Endothelial cell of umbilical vein (primary cell): Measurements from ENCODE around the gene MRPL47. TPM values are rescaled to one million over a fixed set of nuclear protein-coding genes. Genes with fewer than 3 reads are reported as not detected.

Experiments
- BruUV-seq: library from RNA; stranded (reverse); fragments of 400-500 nt; replicated peaks from 2 replicates; lab custom pipeline; 2021; lab: Mats Ljungman, UMichigan
- CTCF ChIA-PET: fragments of 300-600, 350-600 bp; sonication (Branson Sonifier 250); formaldehyde crosslinking; loops from one replicate; lab custom pipeline; 2021; ENCODE audit warnings: antibody characterized with exemption, inconsistent platforms; lab: Charles Lee
- POLR2A ChIA-PET: fragments of 300-600, 350-600 bp; sonication (Branson Sonifier 250); formaldehyde crosslinking; loops from one replicate; lab custom pipeline; 2021; ENCODE audit warnings: antibody characterized with exemption, inconsistent platforms; lab: Charles Lee
- DNase-seq: peaks from one replicate; pipeline ENCODE4 v3.0.0-alpha.2; 2011; ENCODE audit warnings: low read depth, low spot score
- FAIRE-seq: peaks from 2 replicates; lab custom pipeline; 2011; peaks lifted over from hg19 to GRCh38; lab: Jason Lieb, UNC
- H2AFZ ChIP-seq: 2 replicates; pipeline ENCODE4 v1.6.0; 2012; ENCODE audit warnings: low read depth, low read length, control low read depth, inconsistent platforms
- H3K27ac ChIP-seq: 2 replicates; pipeline ENCODE4 v1.5.1; 2011; ENCODE audit warnings: low read depth, mild to moderate bottlenecking, control low read depth, low read length, moderate library complexity; ENCODE audit not compliant: insufficient read depth
- H3K27me3 ChIP-seq, 2 experiments: 2 replicates each; pipeline versions ENCODE4 v1.6.0 to v1.6.1; 2011; ENCODE audit warnings: low read length in 2 of 2, mixed read lengths in 1 of 2; ENCODE audit not compliant: control insufficient read depth in 2 of 2, insufficient read depth in 2 of 2
- H3K36me3 ChIP-seq, 2 experiments: 2 replicates in 1 of 2; 3 replicates in 1 of 2; pipeline ENCODE4 v1.5.1; 2011; ENCODE audit warnings: low read length in 2 of 2, mild to moderate bottlenecking in 1 of 2, moderate library complexity in 1 of 2; ENCODE audit not compliant: control insufficient read depth in 2 of 2, insufficient read depth in 2 of 2; ENCODE audit errors: extremely low read depth in 1 of 2
- H3K4me1 ChIP-seq: 3 replicates; pipeline ENCODE4 v1.5.1; 2011; ENCODE audit warnings: mild to moderate bottlenecking, low read length; ENCODE audit not compliant: control insufficient read depth, insufficient read depth; ENCODE audit errors: extremely low read depth
- H3K4me2 ChIP-seq: 2 replicates; pipeline ENCODE4 v1.6.1; 2011; ENCODE audit warnings: low read length, control low read depth, mixed read lengths; ENCODE audit not compliant: insufficient read depth
- H3K4me3 ChIP-seq, 3 experiments: fragments of 200-600 bp in 1 of 3; sonication (generic), shearing (Covaris generic) in 1 of 3; replicated peaks in 1 of 3; 2 replicates each; pipeline ENCODE4 v1.5.1; 2011 to 2016; ENCODE audit warnings: control low read depth in 3 of 3, low read length in 3 of 3, mild to moderate bottlenecking in 2 of 3, inconsistent platforms in 1 of 3, low read depth in 1 of 3, moderate library complexity in 1 of 3; ENCODE audit not compliant: insufficient read depth in 1 of 3
- H3K79me2 ChIP-seq: 2 replicates; pipeline ENCODE4 v1.6.0; 2012; ENCODE audit warnings: low read length, inconsistent platforms; ENCODE audit not compliant: control insufficient read depth, insufficient read depth
- H3K9ac ChIP-seq: replicated peaks from 2 replicates; pipeline ENCODE3; 2011; ENCODE audit warnings: low read length, control low read depth; ENCODE audit not compliant: insufficient read depth; ENCODE audit errors: extremely low read depth
- H3K9me1 ChIP-seq: replicated peaks from 3 replicates; pipeline ENCODE4 v1.6.0; 2011; ENCODE audit warnings: mild to moderate bottlenecking, low read length; ENCODE audit not compliant: control insufficient read depth, insufficient read depth; ENCODE audit errors: extremely low read depth
- H3K9me3 ChIP-seq: replicated peaks from 2 replicates; pipeline ENCODE4 v1.5.1; 2012; ENCODE audit warnings: low read length, inconsistent platforms; ENCODE audit not compliant: control insufficient read depth, insufficient read depth
- H4K20me1 ChIP-seq: replicated peaks from 2 replicates; pipeline ENCODE3; 2011; ENCODE audit warnings: mild to moderate bottlenecking, low read length; ENCODE audit not compliant: control insufficient read depth, insufficient read depth; ENCODE audit errors: extremely low read depth
- EZH2 ChIP-seq: IDR thresholded peaks from 2 replicates; pipeline ENCODE4 v1.6.1; 2012; ENCODE audit warnings: borderline replicate concordance, low read depth, mild to moderate bottlenecking, moderate library complexity, low read length, inconsistent platforms; ENCODE audit not compliant: severe bottlenecking
- FOS ChIP-seq: IDR thresholded peaks from 2 replicates; pipeline ENCODE4 v1.6.1; 2011; ENCODE audit warnings: mild to moderate bottlenecking, low read length, moderate library complexity, borderline replicate concordance; ENCODE audit not compliant: insufficient read depth
- GATA2 ChIP-seq: IDR thresholded peaks from 2 replicates; pipeline ENCODE4 v1.7.0; 2011; ENCODE audit warnings: low read depth, mild to moderate bottlenecking, moderate library complexity, mixed read lengths, low read length; ENCODE audit not compliant: insufficient read length, insufficient read depth
- JUN ChIP-seq: IDR thresholded peaks from 2 replicates; pipeline ENCODE4 v1.6.1; 2011; ENCODE audit warnings: borderline replicate concordance, low read depth; ENCODE audit not compliant: insufficient read length, insufficient read depth
- MYC ChIP-seq: IDR thresholded peaks from one replicate; pipeline ENCODE4 v1.6.1; 2011; ENCODE audit warnings: mild to moderate bottlenecking, low read depth, low read length
- POLR2A ChIP-seq: IDR thresholded peaks from 2 replicates; pipeline ENCODE4 v1.6.1; 2012; ENCODE audit warnings: low read depth, mild to moderate bottlenecking, control low read depth, low read length
- POLR2AphosphoS5 ChIP-seq: IDR thresholded peaks from 2 replicates; pipeline ENCODE4 v1.6.1; 2012; ENCODE audit warnings: low read depth, mild to moderate bottlenecking, control low read depth, low read length, moderate library complexity; ENCODE audit not compliant: insufficient read depth
- dilution Hi-C: fragments of 300-500 bp; cut with MboI; formaldehyde crosslinking; loops from one replicate; pipeline ENCODE4 v1.15.0; 2019; ENCODE audit warnings: low sequenced_read_pairs; ENCODE audit not compliant: extremely low pct_ligation_motif_present
- intact Hi-C: fragments of 100-400 bp; cut with micrococcal nuclease; formaldehyde crosslinking; loops from one replicate; pipeline ENCODE4 v1.10.0; 2022
- polyA plus RNA-seq, 4 experiments: library from polyadenylated mRNA; depleted of rRNA in 3 of 4; stranded (reverse) in 3 of 4; unstranded in 1 of 4; fragments of >200 nt; gene quantifications; 2 replicates each; pipeline versions ENCODE4 v1.2.1 to v1.2.3, GENCODE V29; 2011 to 2012; ENCODE audit warnings: missing spikeins in 1 of 4
- total RNA-seq: library from RNA; stranded (reverse); gene quantifications from 2 replicates; pipeline ENCODE4 v1.2.3, GENCODE V29; 2021
- TF ChIP-seq, protein P1 (sequence below): IDR thresholded peaks from 2 replicates; pipeline ENCODE4 v1.6.1; 2011; ENCODE audit not compliant: insufficient read depth, insufficient read length
- TF ChIP-seq, protein P2 (sequence below), 2 donors: IDR thresholded peaks; 1 replicate in 1 of 2; 2 replicates in 1 of 2; pipeline ENCODE4 v1.5.1; 2011; ENCODE audit warnings: low read length in 2 of 2, mild to moderate bottlenecking in 2 of 2, moderate library complexity in 2 of 2, control low read depth in 1 of 2, inconsistent platforms in 1 of 2, low read depth in 1 of 2; ENCODE audit not compliant: insufficient read depth in 1 of 2; ENCODE audit errors: extremely low read depth in 1 of 2

MRPL47 gene
- total and polyA plus RNA-seq, 2 donors (not counting 3 experiments of a cell fraction or from before 2014, with no cell fraction given), result 20.3 to 47.0 TPM

DNA sequence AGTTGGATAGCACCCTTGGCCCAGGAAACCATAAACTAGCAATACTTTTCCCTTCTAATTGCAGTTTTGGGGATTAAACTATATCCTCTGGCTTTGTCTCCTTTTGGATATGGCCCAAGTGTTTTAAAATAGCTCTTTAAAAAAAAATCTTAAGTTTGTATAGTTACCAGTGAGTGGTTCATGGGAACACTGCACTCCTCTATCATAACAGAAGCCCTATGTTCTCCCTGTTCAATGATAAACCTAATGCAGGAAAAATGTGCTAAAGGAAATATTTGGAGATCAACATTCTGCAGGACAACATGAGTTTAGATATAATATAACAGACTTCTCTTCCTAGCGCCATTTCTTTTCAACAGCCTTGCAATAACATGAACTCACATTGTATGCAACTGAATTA, 13.1 kb downstream of the MRPL47 start:
- Histone ChIP-seq H4K20me1 (no peaks in the 10 kb centered on the region), H3K36me3 (peaks cover 6 to 38% of the 10 kb centered on the region in 2 experiments)
- no peak for FAIRE-seq

More for the DNA sequence above, 13.1 kb downstream of the MRPL47 start:
- TF ChIP-seq, protein P1, sequence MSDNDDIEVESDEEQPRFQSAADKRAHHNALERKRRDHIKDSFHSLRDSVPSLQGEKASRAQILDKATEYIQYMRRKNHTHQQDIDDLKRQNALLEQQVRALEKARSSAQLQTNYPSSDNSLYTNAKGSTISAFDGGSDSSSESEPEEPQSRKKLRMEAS, result no peak
- TF ChIP-seq EZH2, result no peak
- no peak for TF ChIP-seq GATA2
- TF ChIP-seq MYC, result no peak
- no peak for TF ChIP-seq JUN
- TF ChIP-seq POLR2AphosphoS5, result no peak
- no peak for TF ChIP-seq FOS
- TF ChIP-seq POLR2A, result no peak
- TF ChIP-seq, protein P2, sequence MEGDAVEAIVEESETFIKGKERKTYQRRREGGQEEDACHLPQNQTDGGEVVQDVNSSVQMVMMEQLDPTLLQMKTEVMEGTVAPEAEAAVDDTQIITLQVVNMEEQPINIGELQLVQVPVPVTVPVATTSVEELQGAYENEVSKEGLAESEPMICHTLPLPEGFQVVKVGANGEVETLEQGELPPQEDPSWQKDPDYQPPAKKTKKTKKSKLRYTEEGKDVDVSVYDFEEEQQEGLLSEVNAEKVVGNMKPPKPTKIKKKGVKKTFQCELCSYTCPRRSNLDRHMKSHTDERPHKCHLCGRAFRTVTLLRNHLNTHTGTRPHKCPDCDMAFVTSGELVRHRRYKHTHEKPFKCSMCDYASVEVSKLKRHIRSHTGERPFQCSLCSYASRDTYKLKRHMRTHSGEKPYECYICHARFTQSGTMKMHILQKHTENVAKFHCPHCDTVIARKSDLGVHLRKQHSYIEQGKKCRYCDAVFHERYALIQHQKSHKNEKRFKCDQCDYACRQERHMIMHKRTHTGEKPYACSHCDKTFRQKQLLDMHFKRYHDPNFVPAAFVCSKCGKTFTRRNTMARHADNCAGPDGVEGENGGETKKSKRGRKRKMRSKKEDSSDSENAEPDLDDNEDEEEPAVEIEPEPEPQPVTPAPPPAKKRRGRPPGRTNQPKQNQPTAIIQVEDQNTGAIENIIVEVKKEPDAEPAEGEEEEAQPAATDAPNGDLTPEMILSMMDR (IDR thresholded peaks at IDR 0.05; ENCODE audit: extremely low read depth in 1 of 2, insufficient read depth in 1 of 2, low read depth in 1 of 2, low read length in 2 of 2), result no peak
- no peak overlapping the region for H3K4me2 ChIP-seq
- H3K27ac ChIP-seq, result no peak overlapping the region
- H3K9me1 ChIP-seq, result no peaks in the 10 kb centered on the region
- intact Hi-C loops, result no loop called here
- no peaks in the 10 kb centered on the region for H3K4me1 ChIP-seq
- BruUV-seq, result no TSS peak
- H3K4me3 ChIP-seq, result no peak overlapping the region
- CTCF ChIA-PET, result no interaction called here
- H2AFZ ChIP-seq, result no peak overlapping the region
- POLR2A ChIA-PET, result no interaction called here
- no peak for DNase-seq
- H3K27me3 ChIP-seq, result no peaks in the 10 kb centered on the region
- H3K79me2 ChIP-seq, result no peaks in the 10 kb centered on the region
- dilution Hi-C loops, result no loop called here
- H3K9me3 ChIP-seq, result no peaks in the 10 kb centered on the region
- no peak overlapping the region for H3K9ac ChIP-seq
